Measurements from ENCODE around the gene GUCY2F.

The GUCY2F gene

DNA sequence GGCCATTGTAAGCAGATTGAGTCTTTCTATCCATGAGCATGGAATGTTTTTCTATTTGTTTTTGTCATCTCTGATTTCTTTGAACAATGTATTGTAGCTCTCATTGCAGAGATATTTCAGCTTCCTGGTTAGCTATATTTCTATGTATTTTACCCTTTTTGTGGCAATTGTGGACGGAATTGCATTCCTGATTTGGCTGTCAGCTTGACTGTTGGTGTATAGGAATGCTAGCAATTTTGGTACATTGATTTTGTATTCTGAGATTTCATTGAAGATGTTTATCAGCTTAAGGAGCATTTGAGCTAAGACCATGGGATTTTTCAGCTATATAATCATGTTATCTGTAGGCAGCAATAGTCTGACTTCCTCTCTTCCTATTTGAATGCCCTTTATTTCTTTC lies 154.6 kb downstream of the GUCY2F start:
- no peak for DNase-seq

Measured in NCI-H526 treated with DMSO at 0.1 percent for 48 hours (cell line).